Measurements from ENCODE around the gene INSL3. TPM values are rescaled to one million over a fixed set of nuclear protein-coding genes. Genes with fewer than 3 reads are reported as not detected.

INSL3 gene
- polyA plus RNA-seq (2013, experiment 1 of 2): 0.15 TPM
- polyA plus RNA-seq (2013, experiment 2 of 2): 0.33 TPM

- H2AK5ac ChIP-seq (ENCODE audit: low read length, severe bottlenecking): no peak within 1 kb of the TSS
- no peak within 1 kb of the TSS for H3K9ac ChIP-seq (ENCODE audit: low read length)
- no peaks in the 10 kb centered on the region for H3K36me3 ChIP-seq (ENCODE audit: control insufficient read depth in 1 of 2, insufficient read depth in 2 of 2, low read depth in 1 of 2, low read length in 2 of 2)
- peak within 1 kb of the TSS in 1 of 2 experiments; percentile 23 for H3K4me3 ChIP-seq (ENCODE audit: insufficient read depth in 1 of 2, low read depth in 1 of 2, low read length in 2 of 2)
- no peak within 1 kb of the TSS for H2AFZ ChIP-seq (ENCODE audit: low read depth, low read length)
- no peak within 1 kb of the TSS for H2BK12ac ChIP-seq (ENCODE audit: low read length in 2 of 2)
- no peak within 1 kb of the TSS for H4K91ac ChIP-seq (ENCODE audit: low read length)
- no peak within 1 kb of the TSS for H3K4me2 ChIP-seq (ENCODE audit: low read length, poor library complexity, severe bottlenecking)
- H3K9me3 ChIP-seq (ENCODE audit: control insufficient read depth, low read length): peaks cover 5% of the 10 kb centered on the region
- H3K18ac ChIP-seq (ENCODE audit: low read depth in 1 of 2, low read length in 2 of 2): no peak within 1 kb of the TSS
- DNase-seq: no peak
- no peaks in the 10 kb centered on the region for H3K4me1 ChIP-seq (ENCODE audit: control insufficient read depth, insufficient read depth, low read depth, low read length)
- peaks cover 0 to 39% of the 10 kb centered on the region in 2 experiments for H3K27me3 ChIP-seq (ENCODE audit: control insufficient read depth in 1 of 2, insufficient read depth in 1 of 2, low read length in 2 of 2)
- no peak within 1 kb of the TSS for H3K4ac ChIP-seq (ENCODE audit: low read depth in 1 of 2, low read length in 2 of 2)
- H3K27ac ChIP-seq (ENCODE audit: low read length, poor library complexity, severe bottlenecking): no peak within 1 kb of the TSS
- 90% methylated on average over 34 of the region's 34 CpGs for WGBS
- H2BK15ac ChIP-seq (ENCODE audit: low read depth, poor library complexity, severe bottlenecking): no peak within 1 kb of the TSS
- no peaks in the 10 kb centered on the region for H3K79me1 ChIP-seq (replicated peaks; ENCODE audit: low read length, poor library complexity, severe bottlenecking)
- no peak within 1 kb of the TSS for H3K14ac ChIP-seq (ENCODE audit: low read length in 2 of 2)
- no peak within 1 kb of the TSS for H2BK5ac ChIP-seq (ENCODE audit: low read depth, low read length, poor library complexity, severe bottlenecking)
- H3K23ac ChIP-seq (ENCODE audit: low read length in 2 of 2): no peak within 1 kb of the TSS
- H4K8ac ChIP-seq (ENCODE audit: low read length): no peak within 1 kb of the TSS
- no peak within 1 kb of the TSS for H2BK120ac ChIP-seq (ENCODE audit: low read depth, low read length)
These were observed at the start of gene INSL3 for GRCh38 chr19:17821190-17821589. TSS of gene INSL3 (minus strand) at chr19:17821519. CDS start at chr19:17821506, 13 bp downstream.

- no peak overlapping the region for H3K14ac ChIP-seq (ENCODE audit: low read length in 2 of 2)
- H3K9me3 ChIP-seq (ENCODE audit: control insufficient read depth, low read length): no peaks in the 10 kb centered on the region
- H3K9ac ChIP-seq (ENCODE audit: low read length): no peak overlapping the region
- H3K27ac ChIP-seq (ENCODE audit: low read length, poor library complexity, severe bottlenecking): no peak overlapping the region
- 36% methylated on average over 11 of the region's 11 CpGs for WGBS
- no peak overlapping the region for H3K4me2 ChIP-seq (ENCODE audit: low read length, poor library complexity, severe bottlenecking)
- H3K36me3 ChIP-seq (ENCODE audit: control insufficient read depth in 1 of 2, insufficient read depth in 2 of 2, low read depth in 1 of 2, low read length in 2 of 2): peaks cover 17 to 19% of the 10 kb centered on the region in 2 experiments
- H2AFZ ChIP-seq (ENCODE audit: low read depth, low read length): no peak overlapping the region
- H3K4me3 ChIP-seq (ENCODE audit: insufficient read depth in 1 of 2, low read depth in 1 of 2, low read length in 2 of 2): no peak overlapping the region
- no peak overlapping the region for H3K18ac ChIP-seq (ENCODE audit: low read depth in 1 of 2, low read length in 2 of 2)
- no peaks in the 10 kb centered on the region for H3K79me1 ChIP-seq (replicated peaks; ENCODE audit: low read length, poor library complexity, severe bottlenecking)
- no peak for DNase-seq
- H2BK120ac ChIP-seq (ENCODE audit: low read depth, low read length): no peak overlapping the region
- no peak overlapping the region for H4K8ac ChIP-seq (ENCODE audit: low read length)
- no peak overlapping the region for H4K91ac ChIP-seq (ENCODE audit: low read length)
- H2BK15ac ChIP-seq (ENCODE audit: low read depth, poor library complexity, severe bottlenecking): no peak overlapping the region
- peak overlapping the region in 1 of 2 experiments; percentile 46 for H3K23ac ChIP-seq (ENCODE audit: low read length in 2 of 2)
- no peak overlapping the region for H2AK5ac ChIP-seq (ENCODE audit: low read length, severe bottlenecking)
- H2BK12ac ChIP-seq (ENCODE audit: low read length in 2 of 2): no peak overlapping the region
- peaks cover 8% of the 10 kb centered on the region for H3K4me1 ChIP-seq (ENCODE audit: control insufficient read depth, insufficient read depth, low read depth, low read length)
- no peak overlapping the region for H2BK5ac ChIP-seq (ENCODE audit: low read depth, low read length, poor library complexity, severe bottlenecking)
- H3K27me3 ChIP-seq (ENCODE audit: control insufficient read depth in 1 of 2, insufficient read depth in 1 of 2, low read length in 2 of 2): peaks cover 46 to 59% of the 10 kb centered on the region in 2 experiments
- H3K4ac ChIP-seq (ENCODE audit: low read depth in 1 of 2, low read length in 2 of 2): no peak overlapping the region
These were observed 47.8 kb upstream of the INSL3 start for GRCh38 chr19:17869114-17869608.

- Histone ChIP-seq H3K27me3 (ENCODE audit: control insufficient read depth in 1 of 2, insufficient read depth in 1 of 2, low read length in 2 of 2) (peaks cover 41 to 56% of the 10 kb centered on the region in 2 experiments), H3K27ac (ENCODE audit: low read length, poor library complexity, severe bottlenecking) (no peak overlapping the region), H2BK5ac (ENCODE audit: low read depth, low read length, poor library complexity, severe bottlenecking) (no peak overlapping the region), H4K8ac (ENCODE audit: low read length) (no peak overlapping the region), H2BK120ac (ENCODE audit: low read depth, low read length) (no peak overlapping the region), H2BK15ac (ENCODE audit: low read depth, poor library complexity, severe bottlenecking) (no peak overlapping the region), H3K9me3 (ENCODE audit: control insufficient read depth, low read length) (no peaks in the 10 kb centered on the region), H3K9ac (ENCODE audit: low read length) (no peak overlapping the region), H3K4ac (ENCODE audit: low read depth in 1 of 2, low read length in 2 of 2) (no peak overlapping the region), H3K79me1 (replicated peaks; ENCODE audit: low read length, poor library complexity, severe bottlenecking) (no peaks in the 10 kb centered on the region), H2AK5ac (ENCODE audit: low read length, severe bottlenecking) (no peak overlapping the region), H3K36me3 (ENCODE audit: control insufficient read depth in 1 of 2, insufficient read depth in 2 of 2, low read depth in 1 of 2, low read length in 2 of 2) (peaks cover 22 to 24% of the 10 kb centered on the region in 2 experiments), H4K91ac (ENCODE audit: low read length) (no peak overlapping the region), H2BK12ac (ENCODE audit: low read length in 2 of 2) (no peak overlapping the region), H3K4me2 (ENCODE audit: low read length, poor library complexity, severe bottlenecking) (no peak overlapping the region), H3K4me3 (ENCODE audit: insufficient read depth in 1 of 2, low read depth in 1 of 2, low read length in 2 of 2) (no peak overlapping the region), H3K23ac (ENCODE audit: low read length in 2 of 2) (no peak overlapping the region), H2AFZ (ENCODE audit: low read depth, low read length) (no peak overlapping the region), H3K14ac (ENCODE audit: low read length in 2 of 2) (no peak overlapping the region), H3K4me1 (ENCODE audit: control insufficient read depth, insufficient read depth, low read depth, low read length) (peaks cover 5% of the 10 kb centered on the region), H3K18ac (ENCODE audit: low read depth in 1 of 2, low read length in 2 of 2) (no peak overlapping the region)
- WGBS: 72% methylated on average over 6 of the region's 6 CpGs
- DNase-seq: no peak
These were observed 47.4 kb upstream of the INSL3 start for GRCh38 chr19:17868669-17869068.

- Histone ChIP-seq H3K4me2 (ENCODE audit: low read length, poor library complexity, severe bottlenecking) (no peak overlapping the region), H3K36me3 (ENCODE audit: control insufficient read depth in 1 of 2, insufficient read depth in 2 of 2, low read depth in 1 of 2, low read length in 2 of 2) (peaks cover 39 to 40% of the 10 kb centered on the region in 2 experiments), H2BK12ac (ENCODE audit: low read length in 2 of 2) (no peak overlapping the region), H3K79me1 (replicated peaks; ENCODE audit: low read length, poor library complexity, severe bottlenecking) (no peaks in the 10 kb centered on the region), H2BK120ac (ENCODE audit: low read depth, low read length) (no peak overlapping the region), H3K9me3 (ENCODE audit: control insufficient read depth, low read length) (no peaks in the 10 kb centered on the region), H3K14ac (ENCODE audit: low read length in 2 of 2) (no peak overlapping the region), H2BK15ac (ENCODE audit: low read depth, poor library complexity, severe bottlenecking) (no peak overlapping the region), H3K27me3 (ENCODE audit: control insufficient read depth in 1 of 2, insufficient read depth in 1 of 2, low read length in 2 of 2) (peaks cover 31 to 40% of the 10 kb centered on the region in 2 experiments), H3K4me3 (ENCODE audit: insufficient read depth in 1 of 2, low read depth in 1 of 2, low read length in 2 of 2) (no peak overlapping the region), H3K27ac (ENCODE audit: low read length, poor library complexity, severe bottlenecking) (no peak overlapping the region), H2AFZ (ENCODE audit: low read depth, low read length) (no peak overlapping the region), H3K9ac (ENCODE audit: low read length) (no peak overlapping the region), H2AK5ac (ENCODE audit: low read length, severe bottlenecking) (no peak overlapping the region), H2BK5ac (ENCODE audit: low read depth, low read length, poor library complexity, severe bottlenecking) (no peak overlapping the region), H3K18ac (ENCODE audit: low read depth in 1 of 2, low read length in 2 of 2) (no peak overlapping the region), H4K8ac (ENCODE audit: low read length) (no peak overlapping the region), H3K23ac (ENCODE audit: low read length in 2 of 2) (no peak overlapping the region), H3K4me1 (ENCODE audit: control insufficient read depth, insufficient read depth, low read depth, low read length) (peaks cover 18% of the 10 kb centered on the region), H4K91ac (ENCODE audit: low read length) (no peak overlapping the region), H3K4ac (ENCODE audit: low read depth in 1 of 2, low read length in 2 of 2) (no peak overlapping the region)
- DNase-seq: no peak
- WGBS: 68% methylated on average over 11 of the region's 11 CpGs
These were observed 45.7 kb upstream of the INSL3 start for GRCh38 chr19:17866964-17867486.
